Large intestine (tissue), 3 donors: ENCODE data around the gene REM2. TPM values are rescaled to one million over a fixed set of nuclear protein-coding genes. Genes with fewer than 3 reads are reported as not detected.

Source experiments
- DNase-seq, 2 donors: peaks; one replicate each; pipeline versions ENCODE4 v3.0.0 to v3.0.0-alpha.2; 2013
- H3K27ac ChIP-seq: one replicate; pipeline ENCODE4 v1.5.1; 2013; ENCODE audit warnings: low read length
- H3K27me3 ChIP-seq: 2 replicates; pipeline ENCODE4 v1.6.1; 2013; ENCODE audit warnings: low read length; ENCODE audit not compliant: control insufficient read depth, insufficient read depth
- H3K36me3 ChIP-seq: 2 replicates; pipeline ENCODE4 v1.6.1; 2013; ENCODE audit warnings: low read length; ENCODE audit not compliant: control insufficient read depth, insufficient read depth
- H3K4me1 ChIP-seq: one replicate; pipeline ENCODE4 v1.6.1; 2013; ENCODE audit warnings: low read length; ENCODE audit not compliant: control insufficient read depth, insufficient read depth
- H3K4me3 ChIP-seq: one replicate; pipeline ENCODE4 v1.5.1; 2013; ENCODE audit warnings: low read length
- H3K9me3 ChIP-seq: one replicate; pipeline ENCODE4 v1.6.1; 2013; ENCODE audit warnings: mild to moderate bottlenecking, low read depth, low read length, moderate library complexity; ENCODE audit not compliant: control insufficient read depth
- WGBS: methylation state at CpG from one replicate; pipeline ENCODE4 v1.1.5; 2013; ENCODE audit warnings: low lambda C conversion rate; ENCODE audit not compliant: insufficient coverage; 5-methylcytosine and 5-hydroxymethylcytosine counted together
- polyA plus RNA-seq: library from polyadenylated mRNA; unstranded; fragments of 120-200 nt; gene quantifications from one replicate; pipeline ENCODE4 v1.2.1, GENCODE V29; 2013

REM2 gene
- polyA plus RNA-seq, 1 donor = 0.72 TPM

- Histone ChIP-seq H3K36me3 (peaks cover 69% of the 10 kb centered on the region), H3K27ac (no peak overlapping the region), H3K4me1 (peaks cover 16% of the 10 kb centered on the region), H3K9me3 (peaks cover 4% of the 10 kb centered on the region), H3K27me3 (no peaks in the 10 kb centered on the region), H3K4me3 (no peak overlapping the region)
- DNase-seq = no peak
- WGBS = 100% methylated on average over 1 of the region's 8 CpGs
Measured at GRCh38 chr14:22841769-22842168, 41.3 kb upstream of the REM2 start.

- Histone ChIP-seq H3K27ac (no peak overlapping the region), H3K9me3 (peaks cover 2% of the 10 kb centered on the region), H3K36me3 (peaks cover 70% of the 10 kb centered on the region), H3K4me1 (peaks cover 16% of the 10 kb centered on the region), H3K4me3 (no peak overlapping the region), H3K27me3 (no peaks in the 10 kb centered on the region)
- 93% methylated on average over 6 of the region's 28 CpGs for WGBS
- DNase-seq = no peak
Measured at GRCh38 chr14:22842211-22843122, 40.6 kb upstream of the REM2 start.

GRCh38 chr14:22843123-22843925 is 39.7 kb upstream of the REM2 start:
- no peak overlapping the region for H3K4me3 ChIP-seq
- H3K27ac ChIP-seq = no peak overlapping the region
- H3K27me3 ChIP-seq = no peaks in the 10 kb centered on the region
- WGBS = no CpG with 5 or more reads among the region's 21 CpGs
- H3K36me3 ChIP-seq = peaks cover 70% of the 10 kb centered on the region
- no peaks in the 10 kb centered on the region for H3K9me3 ChIP-seq
- DNase-seq = no peak
- peaks cover 18% of the 10 kb centered on the region for H3K4me1 ChIP-seq

- peaks cover 65% of the 10 kb centered on the region for H3K36me3 ChIP-seq
- no peak overlapping the region for H3K27ac ChIP-seq
- DNase-seq = no peak
- no peaks in the 10 kb centered on the region for H3K9me3 ChIP-seq
- H3K4me1 ChIP-seq = peaks cover 12% of the 10 kb centered on the region
- H3K4me3 ChIP-seq = no peak overlapping the region
- no peaks in the 10 kb centered on the region for H3K27me3 ChIP-seq
- WGBS = no CpG with 5 or more reads among the region's 22 CpGs
Measured at GRCh38 chr14:22844221-22845102, 38.6 kb upstream of the REM2 start.

- Histone ChIP-seq H3K36me3 (peaks cover 64% of the 10 kb centered on the region), H3K27me3 (no peaks in the 10 kb centered on the region), H3K9me3 (no peaks in the 10 kb centered on the region), H3K4me1 (peaks cover 13% of the 10 kb centered on the region), H3K27ac (no peak overlapping the region), H3K4me3 (no peak overlapping the region)
- no peak for DNase-seq
- 80% methylated on average over 1 of the region's 9 CpGs for WGBS
Measured at GRCh38 chr14:22845103-22845394, 38.0 kb upstream of the REM2 start.

- Histone ChIP-seq H3K4me1 (peaks cover 19% of the 10 kb centered on the region), H3K36me3 (peaks cover 59% of the 10 kb centered on the region), H3K27me3 (no peaks in the 10 kb centered on the region), H3K9me3 (no peaks in the 10 kb centered on the region), H3K27ac (no peak overlapping the region), H3K4me3 (no peak overlapping the region)
- no CpG with 5 or more reads among the region's 26 CpGs for WGBS
- no peak for DNase-seq
Measured at GRCh38 chr14:22845821-22846625, 37.0 kb upstream of the REM2 start.

GRCh38 chr14:22846811-22847307 is 36.2 kb upstream of the REM2 start:
- Histone ChIP-seq H3K27ac (no peak overlapping the region), H3K27me3 (no peaks in the 10 kb centered on the region), H3K9me3 (no peaks in the 10 kb centered on the region), H3K36me3 (peaks cover 51% of the 10 kb centered on the region), H3K4me1 (peaks cover 27% of the 10 kb centered on the region), H3K4me3 (no peak overlapping the region)
- no CpG with 5 or more reads among the region's 11 CpGs for WGBS
- DNase-seq = no peak

GRCh38 chr14:22847661-22848341 is 35.2 kb upstream of the REM2 start:
- peak overlapping the region; percentile 50 for H3K27ac ChIP-seq
- no peak overlapping the region for H3K4me3 ChIP-seq
- no peaks in the 10 kb centered on the region for H3K9me3 ChIP-seq
- WGBS = no CpG with 5 or more reads among the region's 14 CpGs
- H3K36me3 ChIP-seq = peaks cover 41% of the 10 kb centered on the region
- DNase-seq = no peak
- peaks cover 36% of the 10 kb centered on the region for H3K4me1 ChIP-seq
- no peaks in the 10 kb centered on the region for H3K27me3 ChIP-seq
